ENCODE data around the gene RAB1B.
"Not testable (repeated sequence)": the region's sequence is repeated elsewhere in the genome, so short reads cannot be mapped to it uniquely, and the experiment has no call there.

The RAB1B gene

GRCh38 chr11:66266378-66267038 lies 1.9 kb upstream of the RAB1B start:
- Mint-ChIP-seq H3K9me3 (no peaks in the 10 kb centered on the region), H3K36me3 (peaks cover 8% of the 10 kb centered on the region), H3K4me3 (peak overlapping the region; percentile 97), H3K4me1 (peaks cover 19% of the 10 kb centered on the region), H3K27ac (no peak overlapping the region), H3K27me3 (no peaks in the 10 kb centered on the region)
- DNase-seq (ENCODE audit: low spot score in 2 of 2) (no peak), ATAC-seq (ENCODE audit: low read depth) (no peak)

DNA sequence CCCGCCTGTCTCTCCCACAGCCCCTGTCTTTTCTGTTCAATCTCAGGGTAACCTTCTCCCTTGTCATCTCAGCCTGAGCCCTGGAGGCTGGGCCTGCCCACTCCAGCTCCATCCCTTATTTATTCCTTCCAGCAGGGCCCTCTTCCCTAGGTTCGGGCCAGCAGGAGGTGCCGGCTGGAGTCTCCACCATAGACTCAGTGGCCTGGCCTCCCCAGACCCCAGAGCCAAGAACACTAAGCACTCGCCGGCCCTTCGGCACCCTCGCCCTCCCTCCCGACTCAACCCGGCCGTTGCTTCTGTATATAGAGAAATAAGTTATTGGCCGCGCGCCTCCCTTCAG lies 1.4 kb upstream of the RAB1B start:
- DNase-seq (ENCODE audit: low spot score in 2 of 2) (no peak), ATAC-seq (ENCODE audit: low read depth) (no peak)
- Mint-ChIP-seq H3K27ac (peak overlapping the region; percentile 98), H3K4me1 (peaks cover 19% of the 10 kb centered on the region), H3K4me3 (peak overlapping the region; percentile 97), H3K9me3 (no peaks in the 10 kb centered on the region), H3K36me3 (peaks cover 8% of the 10 kb centered on the region), H3K27me3 (no peaks in the 10 kb centered on the region)

- H3K4me3 Mint-ChIP-seq = peak overlapping the region; percentile 97
- H3K36me3 Mint-ChIP-seq = peaks cover 9% of the 10 kb centered on the region
- peaks cover 19% of the 10 kb centered on the region for H3K4me1 Mint-ChIP-seq
- ATAC-seq (ENCODE audit: low read depth) (peak; percentile 56), DNase-seq (ENCODE audit: low spot score in 2 of 2) (peak; percentile 83 to 85)
- peak overlapping the region; percentile 98 for H3K27ac Mint-ChIP-seq
- H3K27me3 Mint-ChIP-seq = no peaks in the 10 kb centered on the region
- no peaks in the 10 kb centered on the region for H3K9me3 Mint-ChIP-seq
These were observed 828 bp upstream of the RAB1B start for GRCh38 chr11:66267379-66268243.

GRCh38 chr11:66268952-66269905 lies 790 bp downstream of the RAB1B start:
- ATAC-seq (ENCODE audit: low read depth) (no peak), DNase-seq (ENCODE audit: low spot score in 2 of 2) (no peak)
- Mint-ChIP-seq H3K4me1 (peaks cover 22% of the 10 kb centered on the region), H3K4me3 (peak overlapping the region; percentile 97), H3K36me3 (peaks cover 18% of the 10 kb centered on the region), H3K27ac (peak overlapping the region; percentile 98), H3K9me3 (no peaks in the 10 kb centered on the region), H3K27me3 (no peaks in the 10 kb centered on the region)

DNA sequence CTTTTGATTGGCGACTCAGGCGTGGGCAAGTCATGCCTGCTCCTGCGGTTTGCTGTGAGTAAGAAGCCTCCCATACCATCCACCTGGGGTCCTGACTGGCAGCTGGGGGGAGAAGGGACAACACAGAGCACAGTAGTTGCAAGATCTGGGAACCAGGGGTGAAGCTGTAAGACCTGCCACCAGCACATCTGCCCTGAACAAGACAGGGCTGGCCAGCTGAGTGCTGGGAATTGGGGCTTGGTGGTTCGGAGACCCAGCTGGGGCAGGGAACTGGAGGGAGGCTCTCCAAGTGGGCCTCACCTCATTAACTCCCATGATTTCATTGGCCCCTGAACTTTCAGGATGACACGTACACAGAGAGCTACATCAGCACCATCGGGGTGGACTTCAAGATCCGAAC lies 3.4 kb downstream of the RAB1B start:
- Mint-ChIP-seq H3K36me3 (peaks cover 25% of the 10 kb centered on the region), H3K27ac (no peak overlapping the region), H3K4me1 (peaks cover 21% of the 10 kb centered on the region), H3K4me3 (no peak overlapping the region), H3K9me3 (no peaks in the 10 kb centered on the region), H3K27me3 (no peaks in the 10 kb centered on the region)
- DNase-seq (ENCODE audit: low spot score in 2 of 2) (no peak), ATAC-seq (ENCODE audit: low read depth) (no peak)

- Mint-ChIP-seq H3K27ac (no peak overlapping the region), H3K27me3 (no peaks in the 10 kb centered on the region), H3K36me3 (peaks cover 28% of the 10 kb centered on the region), H3K9me3 (no peaks in the 10 kb centered on the region), H3K4me1 (peaks cover 19% of the 10 kb centered on the region), H3K4me3 (no peak overlapping the region)
- no peak for ATAC-seq (ENCODE audit: low read depth)
- no peak for DNase-seq (ENCODE audit: low spot score in 2 of 2)
These were observed 4.2 kb downstream of the RAB1B start for GRCh38 chr11:66272596-66272995.

DNA sequence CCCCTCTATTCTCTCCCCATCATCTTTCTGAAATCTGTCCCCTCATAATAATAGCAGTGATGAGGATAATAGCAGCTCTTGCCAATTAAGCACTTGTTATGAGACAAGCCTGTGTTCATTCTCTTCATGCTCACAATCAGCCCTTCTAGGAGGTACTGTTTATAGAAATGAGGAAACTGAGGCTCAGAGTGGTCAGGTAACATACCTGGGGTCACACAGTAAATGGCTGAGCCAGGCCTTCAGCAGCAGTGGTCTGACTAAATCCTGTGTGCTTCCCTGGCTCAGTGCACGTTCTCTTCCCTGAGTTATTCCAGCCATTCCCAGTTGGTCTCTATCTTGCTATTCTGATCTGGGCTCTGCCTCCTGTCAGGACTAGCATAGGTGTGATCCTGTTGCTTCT lies 5.8 kb downstream of the RAB1B start:
- Mint-ChIP-seq H3K4me1 (peaks cover 22% of the 10 kb centered on the region), H3K4me3 (no peak overlapping the region)

GRCh38 chr11:66275396-66275795 lies 7.0 kb downstream of the RAB1B start:
- H3K9me3 Mint-ChIP-seq = no peaks in the 10 kb centered on the region
- ATAC-seq (ENCODE audit: low read depth) (no peak), DNase-seq (ENCODE audit: low spot score in 2 of 2) (no peak)
- peaks cover 5% of the 10 kb centered on the region for H3K27me3 Mint-ChIP-seq
- peaks cover 22% of the 10 kb centered on the region for H3K4me1 Mint-ChIP-seq
- no peak overlapping the region for H3K4me3 Mint-ChIP-seq
- no peak overlapping the region for H3K27ac Mint-ChIP-seq
- H3K36me3 Mint-ChIP-seq = peaks cover 27% of the 10 kb centered on the region

More for the DNA sequence above, 5.8 kb downstream of the RAB1B start:
- no peaks in the 10 kb centered on the region for H3K9me3 Mint-ChIP-seq
- H3K27ac Mint-ChIP-seq = no peak overlapping the region
- DNase-seq (ENCODE audit: low spot score in 2 of 2) (no peak), ATAC-seq (ENCODE audit: low read depth) (no peak)
- peaks cover 26% of the 10 kb centered on the region for H3K36me3 Mint-ChIP-seq
- no peaks in the 10 kb centered on the region for H3K27me3 Mint-ChIP-seq

DNA sequence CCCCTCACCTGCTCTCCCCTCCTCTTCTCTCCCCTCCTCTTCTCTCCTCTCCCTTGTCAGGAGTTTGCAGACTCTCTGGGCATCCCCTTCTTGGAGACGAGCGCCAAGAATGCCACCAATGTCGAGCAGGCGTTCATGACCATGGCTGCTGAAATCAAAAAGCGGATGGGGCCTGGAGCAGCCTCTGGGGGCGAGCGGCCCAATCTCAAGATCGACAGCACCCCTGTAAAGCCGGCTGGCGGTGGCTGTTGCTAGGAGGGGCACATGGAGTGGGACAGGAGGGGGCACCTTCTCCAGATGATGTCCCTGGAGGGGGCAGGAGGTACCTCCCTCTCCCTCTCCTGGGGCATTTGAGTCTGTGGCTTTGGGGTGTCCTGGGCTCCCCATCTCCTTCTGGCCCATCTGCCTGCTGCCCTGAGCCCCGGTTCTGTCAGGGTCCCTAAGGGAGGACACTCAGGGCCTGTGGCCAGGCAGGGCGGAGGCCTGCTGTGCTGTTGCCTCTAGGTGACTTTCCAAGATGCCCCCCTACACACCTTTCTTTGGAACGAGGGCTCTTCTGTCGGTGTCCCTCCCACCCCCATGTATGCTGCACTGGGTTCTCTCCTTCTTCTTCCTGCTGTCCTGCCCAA lies 7.7 kb downstream of the RAB1B start:
- H3K27me3 Mint-ChIP-seq = peaks cover 8% of the 10 kb centered on the region
- no peak for DNase-seq (ENCODE audit: low spot score in 2 of 2)
- H3K9me3 Mint-ChIP-seq = no peaks in the 10 kb centered on the region
- no peak overlapping the region for H3K27ac Mint-ChIP-seq
- no peak for ATAC-seq (ENCODE audit: low read depth)
- peaks cover 25% of the 10 kb centered on the region for H3K36me3 Mint-ChIP-seq
- no peak overlapping the region for H3K4me3 Mint-ChIP-seq
- peaks cover 23% of the 10 kb centered on the region for H3K4me1 Mint-ChIP-seq

- H3K27me3 Mint-ChIP-seq = peaks cover 10% of the 10 kb centered on the region
- H3K27ac Mint-ChIP-seq; H3K9me3 Mint-ChIP-seq; H3K4me3 Mint-ChIP-seq; ATAC-seq (ENCODE audit: low read depth); DNase-seq (ENCODE audit: low spot score in 2 of 2): not testable (repeated sequence)
- peaks cover 25% of the 10 kb centered on the region for H3K36me3 Mint-ChIP-seq
- H3K4me1 Mint-ChIP-seq = peaks cover 27% of the 10 kb centered on the region
These were observed 8.2 kb downstream of the RAB1B start for GRCh38 chr11:66276619-66277018.

DNA sequence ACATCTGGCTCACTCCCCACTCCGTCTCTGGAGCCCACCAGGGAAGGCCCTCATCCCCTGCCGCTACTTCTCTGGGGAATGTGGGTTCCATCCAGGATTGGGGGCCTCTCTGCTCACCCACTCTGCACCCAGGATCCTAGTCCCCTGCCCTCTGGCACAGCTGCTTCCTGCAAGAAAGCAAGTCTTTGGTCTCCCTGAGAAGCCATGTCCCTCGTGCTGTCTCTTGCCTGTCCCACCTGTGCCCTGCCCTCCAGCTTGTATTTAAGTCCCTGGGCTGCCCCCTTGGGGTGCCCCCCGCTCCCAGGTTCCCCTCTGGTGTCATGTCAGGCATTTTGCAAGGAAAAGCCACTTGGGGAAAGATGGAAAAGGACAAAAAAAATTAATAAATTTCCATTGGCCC lies 8.6 kb downstream of the RAB1B start:
- H3K4me3 Mint-ChIP-seq; ATAC-seq (ENCODE audit: low read depth); DNase-seq (ENCODE audit: low spot score in 2 of 2); H3K9me3 Mint-ChIP-seq; H3K27ac Mint-ChIP-seq: not testable (repeated sequence)
- Mint-ChIP-seq H3K36me3 (peaks cover 25% of the 10 kb centered on the region), H3K4me1 (peaks cover 30% of the 10 kb centered on the region), H3K27me3 (peaks cover 11% of the 10 kb centered on the region)

DNA sequence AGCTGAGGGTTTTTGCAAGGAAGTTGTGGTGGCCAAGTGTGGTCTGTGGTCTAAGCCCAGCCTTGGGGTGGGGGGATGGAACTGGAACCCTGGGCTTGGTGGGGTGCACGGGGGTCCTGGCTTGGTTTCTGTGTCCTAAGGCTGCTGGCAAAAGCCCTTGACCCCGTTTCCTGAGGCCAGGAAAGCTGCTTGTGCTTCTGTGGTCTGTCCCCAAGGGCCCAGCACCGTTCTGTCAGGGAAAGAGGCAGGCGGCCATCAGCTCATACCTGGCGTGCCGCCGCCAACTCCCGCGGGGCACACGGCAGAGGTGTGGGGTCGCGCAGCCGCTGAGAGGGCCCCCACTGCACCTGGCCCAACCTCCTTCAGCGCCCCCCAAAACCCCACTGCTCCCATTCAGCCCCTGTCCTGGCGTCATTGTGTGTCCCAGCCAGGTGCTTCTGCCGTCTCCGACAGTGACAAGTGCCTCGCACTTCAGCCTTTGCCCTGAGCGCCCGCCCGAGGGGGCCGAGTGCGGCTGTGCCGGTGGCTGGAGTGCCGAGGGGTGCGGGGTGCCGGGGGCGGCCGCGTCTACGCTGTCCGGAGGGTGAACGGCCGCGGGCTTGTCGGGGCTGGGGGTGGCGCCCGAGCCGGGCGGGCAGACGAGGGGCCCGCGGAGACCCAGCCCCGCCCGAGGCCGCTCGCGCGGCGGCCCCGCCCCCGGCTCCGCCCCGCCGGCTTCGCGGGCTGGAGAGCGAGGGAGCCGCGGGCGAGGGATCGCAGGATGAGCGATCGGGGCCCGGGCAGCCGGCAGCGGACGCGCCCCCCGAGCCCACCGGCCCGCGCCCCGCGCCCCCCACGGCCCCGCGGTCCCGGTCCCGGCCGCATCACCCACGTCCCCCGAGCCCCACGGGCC lies 9.3 kb downstream of the RAB1B start, which contains the start of gene CNIH2:
CNIH2 (plus strand) TSS at position 705 of the 892 bp plus-strand sequence. CDS start 282 bp downstream, outside the sequence.
- Mint-ChIP-seq H3K36me3 (peaks cover 23% of the 10 kb centered on the region), H3K4me3 (peak within 1 kb of the TSS; percentile 83), H3K9me3 (no peaks in the 10 kb centered on the region), H3K4me1 (peaks cover 31% of the 10 kb centered on the region), H3K27ac (peak within 1 kb of the TSS; percentile 78), H3K27me3 (peaks cover 11% of the 10 kb centered on the region)
- ATAC-seq (ENCODE audit: low read depth) = peak; percentile 19
- peak in 1 of 2 donors; percentile 68 for DNase-seq (ENCODE audit: low spot score in 2 of 2)
